Sigmoid colon (tissue), 7 donors: ENCODE data around the gene GID4. TPM values are rescaled to one million over a fixed set of nuclear protein-coding genes. Genes with fewer than 3 reads are reported as not detected.
A peak's percentile ranks its signal among the peaks of the same experiment; 100 is the strongest.

ENCODE experiments used
- DNase-seq: peaks from one replicate; pipeline ENCODE4 v3.0.0-alpha.2; 2019
- H3K27ac ChIP-seq, 4 donors: fragments of 200-600 bp; sonication (generic); one replicate each; pipeline ENCODE4 v1.5.1; 2016 to 2019; ENCODE audit warnings: mild to moderate bottlenecking in 1 of 4
- H3K27me3 ChIP-seq, 3 donors: fragments of 200-600 bp; sonication (generic); one replicate each; pipeline ENCODE4 v1.5.1; 2019; ENCODE audit warnings: mild to moderate bottlenecking in 1 of 3
- H3K36me3 ChIP-seq, 4 donors: fragments of 200-600 bp; sonication (generic); one replicate each; pipeline ENCODE4 v1.5.1; 2016 to 2019
- H3K4me1 ChIP-seq, 4 donors: fragments of 200-600 bp; sonication (generic); one replicate each; pipeline ENCODE4 v1.5.1; 2017 to 2019
- H3K4me3 ChIP-seq, 4 donors: fragments of 200-600 bp; sonication (generic); one replicate each; pipeline ENCODE4 v1.5.1; 2017 to 2019; ENCODE audit warnings: mild to moderate bottlenecking in 2 of 4, moderate library complexity in 1 of 4
- H3K9me3 ChIP-seq, 4 donors: fragments of 200-600 bp in 3 of 4; sonication (generic) in 3 of 4; one replicate each; pipeline versions ENCODE4 v1.5.1 to v1.6.1; 2013 to 2019
- CTCF ChIP-seq, 4 experiments: fragments of 450-650 bp in 3 of 4; fragments of 200-600 bp in 1 of 4; IDR thresholded peaks; one replicate each; pipeline ENCODE4 v1.5.1; 2016 to 2019; ENCODE audit warnings: antibody characterized with exemption in 4 of 4, mild to moderate bottlenecking in 3 of 4, moderate library complexity in 2 of 4
- EP300 ChIP-seq, 4 donors: sonication (generic); formaldehyde crosslinking; IDR thresholded peaks; one replicate each; pipeline ENCODE4 v1.6.1; 2017; ENCODE audit warnings: antibody characterized with exemption in 4 of 4
- POLR2A ChIP-seq, 2 donors: fragments of 450-650 bp; IDR thresholded peaks; one replicate each; pipeline ENCODE4 v1.6.1; 2016; ENCODE audit warnings: antibody characterized with exemption in 2 of 2, mild to moderate bottlenecking in 2 of 2, moderate library complexity in 2 of 2
- POLR2AphosphoS5 ChIP-seq, 4 donors: sonication (generic); formaldehyde crosslinking; IDR thresholded peaks; one replicate each; pipeline ENCODE4 v1.6.1; 2017; ENCODE audit warnings: antibody characterized with exemption in 4 of 4
- WGBS, 2 donors: extraction: QIAGEN DNeasy Blood & Tissue Kit; methylation state at CpG; one replicate each; pipeline ENCODE4 v1.1.7; 2013; 5-methylcytosine and 5-hydroxymethylcytosine counted together
- intact Hi-C: fragments of 100-400 bp; cut with DNase I; formaldehyde crosslinking; loops from one replicate; pipeline ENCODE4 v1.15.1; 2023
- polyA plus RNA-seq, 3 donors: library from polyadenylated mRNA; stranded (reverse); fragments of 200-250 nt; gene quantifications; one replicate each; pipeline ENCODE4 v1.2.3, GENCODE V29; 2013
- total RNA-seq, 4 donors: library from RNA; depleted of rRNA; stranded (reverse); fragments of >200 nt; gene quantifications; one replicate each; pipeline ENCODE4 v1.1.0, GENCODE V29; 2016
- donor health status: healthy with polysubstance abuse.
- donor health status: Bipolar disorder and iron deficiency.
- donor health status: healthy.

Gene GID4
- total and polyA plus RNA-seq, 7 donors: 2.8 to 25.2 (median 20.0) TPM

DNA sequence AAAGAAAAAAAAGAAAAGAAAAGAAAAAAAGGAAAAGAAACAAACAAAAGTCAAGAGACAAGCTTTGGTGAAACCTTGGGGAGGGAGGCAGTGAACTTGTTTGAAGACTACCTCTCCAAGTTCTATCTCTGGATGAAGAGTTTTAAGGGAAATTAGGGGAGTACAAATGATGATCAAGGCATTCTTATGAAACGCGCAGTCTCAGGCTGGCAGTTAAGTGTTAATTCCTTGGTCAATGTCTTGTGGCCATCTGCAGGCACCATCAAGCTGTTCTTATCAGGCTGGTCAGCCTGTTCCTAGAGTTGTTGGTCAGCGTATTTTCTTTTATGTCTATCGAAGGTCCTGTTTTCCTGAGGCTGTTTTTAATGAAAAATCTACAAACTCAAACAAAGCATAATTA lies 40.3 kb downstream of the GID4 start:
- 77 to 82% methylated on average over 4 of the region's 4 CpGs for WGBS, 2 donors
- Histone ChIP-seq H3K4me1 (no peaks in the 10 kb centered on the region), H3K4me3 (no peak overlapping the region), H3K36me3 (no peaks in the 10 kb centered on the region), H3K27me3 (no peaks in the 10 kb centered on the region), H3K9me3 (no peaks in the 10 kb centered on the region), H3K27ac (no peak overlapping the region)
- no peak for TF ChIP-seq POLR2AphosphoS5 (IDR thresholded peaks at IDR 0.05)
- TF ChIP-seq CTCF (IDR thresholded peaks at IDR 0.05): no peak
- TF ChIP-seq EP300 (IDR thresholded peaks at IDR 0.05): no peak
- no peak for TF ChIP-seq POLR2A (IDR thresholded peaks at IDR 0.05)
- intact Hi-C loops: no loop called here
- no peak for DNase-seq

DNA sequence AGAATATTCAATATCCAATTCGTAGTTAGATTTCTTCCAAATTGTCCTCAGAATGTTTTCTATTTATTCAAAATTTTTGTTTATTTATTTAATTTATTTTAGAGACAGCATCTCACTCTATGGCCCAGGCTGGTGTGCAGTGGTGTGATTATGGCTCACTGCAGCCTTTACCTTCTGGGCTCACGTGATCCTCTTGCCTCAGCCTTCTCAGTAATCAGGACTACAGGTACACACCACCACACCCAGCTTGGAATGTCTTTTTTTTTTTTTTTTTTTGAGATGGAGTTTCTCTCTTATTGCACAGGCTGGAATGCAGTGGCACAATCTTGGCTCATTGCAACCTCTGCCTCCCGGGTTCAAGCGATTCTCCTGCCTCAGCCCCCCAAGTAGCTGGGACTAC lies 45.0 kb downstream of the GID4 start:
- Histone ChIP-seq H3K27ac (no peak overlapping the region), H3K36me3 (no peaks in the 10 kb centered on the region), H3K4me1 (peaks cover 0 to 19% (median 10%) of the 10 kb centered on the region in 4 donors), H3K9me3 (no peaks in the 10 kb centered on the region), H3K4me3 (no peak overlapping the region), H3K27me3 (no peaks in the 10 kb centered on the region)
- WGBS, 2 donors: 42 to 83% methylated on average over 4 of the region's 4 CpGs
- intact Hi-C loops: no loop called here
- DNase-seq: no peak
- TF ChIP-seq POLR2A (IDR thresholded peaks at IDR 0.05) (no peak), POLR2AphosphoS5 (IDR thresholded peaks at IDR 0.05) (no peak), EP300 (IDR thresholded peaks at IDR 0.05) (no peak), CTCF (IDR thresholded peaks at IDR 0.05) (no peak)

GRCh38 chr17:18087610-18088491 lies 48.6 kb downstream of the GID4 start, which contains the start of gene DRG2:
DRG2 (plus strand) TSS chr17:18087948; CDS start chr17:18088024, 76 bp downstream.
- peak; percentile 96 for DNase-seq
- Histone ChIP-seq H3K9me3 (no peaks in the 10 kb centered on the region), H3K4me1 (peaks cover 0 to 23% (median 10%) of the 10 kb centered on the region in 4 donors), H3K4me3 (peak within 1 kb of the TSS; percentile 62 to 93 (median 84)), H3K36me3 (peaks cover 0 to 13% (median 0%) of the 10 kb centered on the region in 4 donors), H3K27ac (peak within 1 kb of the TSS; percentile 81 to 88 (median 84)), H3K27me3 (no peaks in the 10 kb centered on the region)
- intact Hi-C loops: loop anchor here (5.0 kb wide), 1 partner anchor 94 kb away; the partner anchor contains the start of gene ALKBH5
- 1% methylated on average over 52 of the region's 52 CpGs for WGBS, 2 donors
- TF ChIP-seq POLR2A (IDR thresholded peaks at IDR 0.05): no peak
- TF ChIP-seq CTCF (IDR thresholded peaks at IDR 0.05): no peak
- peak in 1 of 4 donors; percentile 28 for TF ChIP-seq EP300 (IDR thresholded peaks at IDR 0.05)
- peak; percentile 43 to 82 (median 77) for TF ChIP-seq POLR2AphosphoS5 (IDR thresholded peaks at IDR 0.05)

- no peaks in the 10 kb centered on the region for H3K27me3 ChIP-seq
- no peaks in the 10 kb centered on the region for H3K9me3 ChIP-seq
- 98 to 99% methylated on average over 2 of the region's 2 CpGs for WGBS, 2 donors
- peaks cover 0 to 23% (median 10%) of the 10 kb centered on the region in 4 donors for H3K4me1 ChIP-seq
- no peak overlapping the region for H3K4me3 ChIP-seq
- intact Hi-C loops: loop anchor here (5.0 kb wide), 1 partner anchor 93 kb away; the partner anchor contains the start of gene ALKBH5
- no peak overlapping the region for H3K27ac ChIP-seq
- TF ChIP-seq POLR2AphosphoS5 (IDR thresholded peaks at IDR 0.05): no peak
- no peak for TF ChIP-seq EP300 (IDR thresholded peaks at IDR 0.05)
- no peak for TF ChIP-seq POLR2A (IDR thresholded peaks at IDR 0.05)
- no peak for TF ChIP-seq CTCF (IDR thresholded peaks at IDR 0.05)
- DNase-seq: no peak
- peaks cover 6 to 23% (median 10%) of the 10 kb centered on the region in 4 donors for H3K36me3 ChIP-seq
Measured at GRCh38 chr17:18089613-18090012, 50.4 kb downstream of the GID4 start.
